ENCODE results near the gene SNX14.
"Not testable (repeated sequence)": the region's sequence is repeated elsewhere in the genome, so short reads cannot be mapped to it uniquely, and the experiment has no call there.

SNX14 gene

DNA sequence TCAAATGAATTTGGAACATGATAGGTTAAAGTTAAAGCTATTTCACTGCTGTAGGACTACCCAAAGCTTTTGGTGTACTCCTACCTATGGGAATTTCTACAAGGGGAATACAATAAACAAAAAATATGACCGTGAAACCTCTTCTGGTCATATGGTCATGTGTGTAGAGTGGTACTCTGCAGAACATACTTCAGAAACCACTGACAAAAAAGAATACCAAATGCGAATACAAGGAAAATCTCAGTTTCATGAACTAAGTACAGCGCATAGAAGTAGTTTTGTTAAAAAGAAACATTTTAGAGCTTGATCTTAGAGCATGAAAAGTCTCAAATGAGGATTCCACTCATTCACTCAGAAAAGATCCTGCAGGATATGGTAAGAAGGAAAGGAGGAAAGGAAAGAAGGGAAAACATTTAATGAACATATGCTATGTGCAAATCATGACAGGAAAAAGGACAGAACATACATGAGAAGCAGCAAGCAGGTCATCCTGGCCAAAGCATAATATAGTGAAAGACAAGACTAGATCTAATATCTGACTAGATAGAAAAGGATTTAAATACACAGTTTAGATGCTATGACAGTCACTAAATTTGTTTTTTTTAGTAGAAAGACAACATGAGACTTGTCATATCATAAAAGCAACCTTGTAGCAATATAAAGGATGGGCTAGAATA lies 36.5 kb downstream of the SNX14 start:
- Histone ChIP-seq H3K4me3 (ENCODE audit: control insufficient read depth in 1 of 7, extremely low read depth in 1 of 7, insufficient read depth in 4 of 7, low read depth in 2 of 7, low read length in 6 of 7) (no peak overlapping the region), H3K27ac (ENCODE audit: insufficient read depth in 1 of 2, low read depth in 1 of 2, low read length in 2 of 2, poor library complexity in 1 of 2, severe bottlenecking in 2 of 2) (no peak overlapping the region), H3K27me3 (replicated peaks in 2 of 5; ENCODE audit: control insufficient read depth in 4 of 5, insufficient read depth in 5 of 5, low read length in 4 of 5) (no peaks in the 10 kb centered on the region), H3K4me1 (ENCODE audit: control extremely low read depth in 1 of 4, control insufficient read depth in 4 of 4, insufficient read depth in 4 of 4, low read length in 3 of 4) (no peaks in the 10 kb centered on the region), H3K9me3 (ENCODE audit: control extremely low read depth in 1 of 5, control insufficient read depth in 4 of 5, insufficient read depth in 2 of 5, low read depth in 1 of 5, low read length in 4 of 5) (no peaks in the 10 kb centered on the region), H3K36me3 (ENCODE audit: control insufficient read depth in 4 of 4, insufficient read depth in 4 of 4, low read length in 3 of 4) (peaks cover 8 to 23% (median 13%) of the 10 kb centered on the region in 4 experiments)
- no peak for DNase-seq
- no CpG with 5 or more reads among the region's 3 CpGs for WGBS (ENCODE audit: insufficient coverage)
- CTCF ChIA-PET = no interaction called here
- POLR2A ChIA-PET = no interaction called here

DNA sequence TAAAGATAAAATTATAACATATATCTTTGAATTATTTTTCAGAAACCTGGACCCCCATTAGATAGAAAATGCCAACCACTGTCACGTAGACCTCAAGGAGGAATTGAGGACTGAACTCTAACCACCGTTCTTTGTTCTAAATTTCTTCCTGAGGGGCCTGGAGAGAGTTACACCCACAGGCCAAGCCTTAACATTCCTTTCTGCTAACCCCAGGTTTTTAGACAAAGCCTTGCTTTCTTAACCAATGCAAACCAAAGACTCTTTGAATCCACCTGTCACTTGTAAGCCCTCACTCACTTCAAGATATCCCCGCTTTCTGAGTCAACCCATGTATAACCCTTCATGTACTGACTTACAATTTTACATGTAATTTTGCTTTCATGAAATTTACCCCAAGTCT lies 41.0 kb downstream of the SNX14 start:
- Histone ChIP-seq H3K36me3 (ENCODE audit: control insufficient read depth in 4 of 4, insufficient read depth in 4 of 4, low read length in 3 of 4) (peaks cover 17 to 26% (median 22%) of the 10 kb centered on the region in 4 experiments), H3K9me3 (ENCODE audit: control extremely low read depth in 1 of 5, control insufficient read depth in 4 of 5, insufficient read depth in 2 of 5, low read depth in 1 of 5, low read length in 4 of 5) (peaks cover 0 to 3% (median 0%) of the 10 kb centered on the region in 5 experiments), H3K27me3 (replicated peaks in 2 of 5; ENCODE audit: control insufficient read depth in 4 of 5, insufficient read depth in 5 of 5, low read length in 4 of 5) (no peaks in the 10 kb centered on the region), H3K4me1 (ENCODE audit: control extremely low read depth in 1 of 4, control insufficient read depth in 4 of 4, insufficient read depth in 4 of 4, low read length in 3 of 4) (no peaks in the 10 kb centered on the region), H3K27ac (ENCODE audit: insufficient read depth in 1 of 2, low read depth in 1 of 2, low read length in 2 of 2, poor library complexity in 1 of 2, severe bottlenecking in 2 of 2) (no peak overlapping the region), H3K4me3 (ENCODE audit: control insufficient read depth in 1 of 7, extremely low read depth in 1 of 7, insufficient read depth in 4 of 7, low read depth in 2 of 7, low read length in 6 of 7) (no peak overlapping the region)
- ChIA-PET POLR2A (no interaction called here), CTCF (no interaction called here)
- WGBS (ENCODE audit: insufficient coverage) = 92% methylated on average over 3 of the region's 3 CpGs
- no peak for DNase-seq

DNA sequence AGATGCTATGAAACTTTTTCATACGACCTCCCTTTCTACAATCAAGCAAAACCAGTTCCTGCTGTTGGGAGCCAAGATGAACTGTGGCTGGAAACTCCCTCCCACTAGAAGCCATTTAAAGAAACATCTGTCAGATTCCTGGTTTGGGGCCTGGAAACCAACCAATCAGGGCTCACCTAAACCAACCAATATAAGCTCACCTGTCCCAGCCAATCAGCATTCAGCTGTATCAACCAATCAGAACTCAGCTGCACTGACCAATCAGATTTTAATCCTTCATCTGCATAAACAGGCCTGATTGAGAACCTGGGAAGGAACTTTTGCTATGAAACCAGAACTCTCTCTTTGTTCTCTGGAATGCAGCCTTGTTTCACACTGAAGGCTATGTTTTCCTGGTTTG lies 42.4 kb downstream of the SNX14 start:
- no peaks in the 10 kb centered on the region for H3K27me3 ChIP-seq (replicated peaks in 2 of 5; ENCODE audit: control insufficient read depth in 4 of 5, insufficient read depth in 5 of 5, low read length in 4 of 5)
- CTCF ChIA-PET = no interaction called here
- no peak overlapping the region for H3K27ac ChIP-seq (ENCODE audit: insufficient read depth in 1 of 2, low read depth in 1 of 2, low read length in 2 of 2, poor library complexity in 1 of 2, severe bottlenecking in 2 of 2)
- H3K36me3 ChIP-seq (ENCODE audit: control insufficient read depth in 4 of 4, insufficient read depth in 4 of 4, low read length in 3 of 4) = peaks cover 17 to 30% (median 24%) of the 10 kb centered on the region in 4 experiments
- peaks cover 0 to 3% (median 0%) of the 10 kb centered on the region in 5 experiments for H3K9me3 ChIP-seq (ENCODE audit: control extremely low read depth in 1 of 5, control insufficient read depth in 4 of 5, insufficient read depth in 2 of 5, low read depth in 1 of 5, low read length in 4 of 5)
- no peak overlapping the region for H3K4me3 ChIP-seq (ENCODE audit: control insufficient read depth in 1 of 7, extremely low read depth in 1 of 7, insufficient read depth in 4 of 7, low read depth in 2 of 7, low read length in 6 of 7)
- no peaks in the 10 kb centered on the region for H3K4me1 ChIP-seq (ENCODE audit: control extremely low read depth in 1 of 4, control insufficient read depth in 4 of 4, insufficient read depth in 4 of 4, low read length in 3 of 4)
- POLR2A ChIA-PET = no interaction called here
- DNase-seq = peak in 2 of 3 donors; percentile 25 to 29
- WGBS (ENCODE audit: insufficient coverage) = 100% methylated on average over 1 of the region's 1 CpG

DNA sequence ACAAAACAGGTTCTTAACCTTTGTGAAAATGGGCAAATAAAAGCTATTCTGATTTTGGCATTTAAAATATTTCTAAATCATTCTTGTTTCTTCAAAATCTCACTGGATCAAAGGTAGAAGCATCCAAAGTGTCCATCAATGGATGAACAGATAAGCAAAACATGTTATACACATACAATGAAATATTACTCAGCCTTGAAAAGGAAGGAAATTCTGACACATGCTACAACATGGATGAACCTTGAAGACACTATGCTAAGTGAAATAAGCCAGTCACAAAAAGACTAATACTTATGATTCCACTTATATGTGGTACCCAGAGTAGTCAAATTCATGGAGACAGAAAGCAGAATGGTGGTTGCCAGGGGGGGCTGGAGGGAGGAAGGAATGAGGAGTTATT lies 45.9 kb downstream of the SNX14 start:
- Histone ChIP-seq H3K27ac (ENCODE audit: insufficient read depth in 1 of 2, low read depth in 1 of 2, low read length in 2 of 2, poor library complexity in 1 of 2, severe bottlenecking in 2 of 2) (no peak overlapping the region), H3K36me3 (ENCODE audit: control insufficient read depth in 4 of 4, insufficient read depth in 4 of 4, low read length in 3 of 4) (peaks cover 9 to 38% (median 22%) of the 10 kb centered on the region in 4 experiments), H3K4me3 (ENCODE audit: control insufficient read depth in 1 of 7, extremely low read depth in 1 of 7, insufficient read depth in 4 of 7, low read depth in 2 of 7, low read length in 6 of 7) (no peak overlapping the region), H3K27me3 (replicated peaks in 2 of 5; ENCODE audit: control insufficient read depth in 4 of 5, insufficient read depth in 5 of 5, low read length in 4 of 5) (no peaks in the 10 kb centered on the region), H3K4me1 (ENCODE audit: control extremely low read depth in 1 of 4, control insufficient read depth in 4 of 4, insufficient read depth in 4 of 4, low read length in 3 of 4) (no peaks in the 10 kb centered on the region), H3K9me3 (ENCODE audit: control extremely low read depth in 1 of 5, control insufficient read depth in 4 of 5, insufficient read depth in 2 of 5, low read depth in 1 of 5, low read length in 4 of 5) (peaks cover 0 to 3% (median 0%) of the 10 kb centered on the region in 5 experiments)
- POLR2A ChIA-PET = interaction anchor here (0.7 kb wide), 1 partner anchor 146 kb away, joined by 4 read pairs; no protein-coding TSS in a partner anchor
- no peak for DNase-seq
- CTCF ChIA-PET = interaction anchor here (0.7 kb wide), 1 partner anchor 9 kb away, joined by 3 read pairs; no protein-coding TSS in a partner anchor

DNA sequence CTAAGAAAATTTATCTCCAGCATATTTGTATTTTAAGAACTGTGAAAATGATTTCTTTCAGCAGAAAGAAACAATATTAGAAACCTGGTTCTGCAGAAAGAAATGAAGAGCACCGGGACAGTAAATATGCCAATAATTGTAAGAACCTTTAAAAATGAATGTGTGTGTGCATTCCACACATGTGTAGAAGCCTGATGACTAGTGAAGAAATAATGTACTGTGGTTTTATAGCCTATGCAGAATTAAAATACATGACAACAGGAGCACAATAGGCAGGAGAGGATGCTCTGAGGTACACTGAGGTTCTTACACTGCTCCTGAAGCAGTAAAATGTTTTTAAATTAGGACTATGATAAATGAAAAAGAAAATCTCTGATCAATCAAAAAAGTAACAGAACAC lies 48.9 kb downstream of the SNX14 start:
- no peaks in the 10 kb centered on the region for H3K27me3 ChIP-seq (replicated peaks in 2 of 5; ENCODE audit: control insufficient read depth in 4 of 5, insufficient read depth in 5 of 5, low read length in 4 of 5)
- peaks cover 11 to 43% (median 23%) of the 10 kb centered on the region in 4 experiments for H3K36me3 ChIP-seq (ENCODE audit: control insufficient read depth in 4 of 4, insufficient read depth in 4 of 4, low read length in 3 of 4)
- no peaks in the 10 kb centered on the region for H3K4me1 ChIP-seq (ENCODE audit: control extremely low read depth in 1 of 4, control insufficient read depth in 4 of 4, insufficient read depth in 4 of 4, low read length in 3 of 4)
- H3K27ac ChIP-seq (ENCODE audit: insufficient read depth in 1 of 2, low read depth in 1 of 2, low read length in 2 of 2, poor library complexity in 1 of 2, severe bottlenecking in 2 of 2) = no peak overlapping the region
- POLR2A ChIA-PET = no interaction called here
- 100% methylated on average over 1 of the region's 1 CpG for whole genome bisulfite sequencing (ENCODE audit: insufficient coverage)
- CTCF ChIA-PET = no interaction called here
- no peaks in the 10 kb centered on the region for H3K9me3 ChIP-seq (ENCODE audit: control extremely low read depth in 1 of 5, control insufficient read depth in 4 of 5, insufficient read depth in 2 of 5, low read depth in 1 of 5, low read length in 4 of 5)
- no peak for DNase-seq
- no peak overlapping the region for H3K4me3 ChIP-seq (ENCODE audit: control insufficient read depth in 1 of 7, extremely low read depth in 1 of 7, insufficient read depth in 4 of 7, low read depth in 2 of 7, low read length in 6 of 7)

DNA sequence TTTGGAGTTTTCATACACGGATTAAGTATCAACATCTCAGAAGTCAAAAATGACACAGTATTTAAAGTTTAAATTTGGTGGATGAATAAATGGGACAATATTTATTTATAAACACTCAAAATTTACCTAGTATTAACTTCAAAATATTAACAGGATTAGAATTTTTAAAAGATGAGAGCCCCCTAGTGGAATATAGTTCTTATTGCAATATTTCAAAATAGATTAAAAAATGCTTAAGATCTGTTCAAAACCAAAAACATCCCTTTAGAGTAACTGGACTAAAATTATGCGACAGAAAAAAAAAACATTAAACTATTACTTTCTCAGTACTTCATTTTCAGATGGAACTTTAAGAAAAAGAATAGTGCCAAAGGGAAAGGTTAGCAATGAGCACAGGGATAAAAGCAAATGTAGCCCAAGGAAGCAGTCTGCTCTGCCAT lies 56.6 kb downstream of the SNX14 start:
- POLR2A ChIA-PET = no interaction called here
- no CpG with 5 or more reads among the region's 2 CpGs for WGBS (ENCODE audit: insufficient coverage)
- CTCF ChIA-PET = interaction anchor here (0.9 to 3.1 kb wide), 10 partner anchors 11 to 184 kb away, joined by 3 to 10 read pairs (median 5); no protein-coding TSS in a partner anchor
- Histone ChIP-seq H3K4me1 (ENCODE audit: control extremely low read depth in 1 of 4, control insufficient read depth in 4 of 4, insufficient read depth in 4 of 4, low read length in 3 of 4) (no peaks in the 10 kb centered on the region), H3K27ac (ENCODE audit: insufficient read depth in 1 of 2, low read depth in 1 of 2, low read length in 2 of 2, poor library complexity in 1 of 2, severe bottlenecking in 2 of 2) (no peak overlapping the region), H3K4me3 (ENCODE audit: control insufficient read depth in 1 of 7, extremely low read depth in 1 of 7, insufficient read depth in 4 of 7, low read depth in 2 of 7, low read length in 6 of 7) (no peak overlapping the region), H3K27me3 (replicated peaks in 2 of 5; ENCODE audit: control insufficient read depth in 4 of 5, insufficient read depth in 5 of 5, low read length in 4 of 5) (no peaks in the 10 kb centered on the region), H3K9me3 (ENCODE audit: control extremely low read depth in 1 of 5, control insufficient read depth in 4 of 5, insufficient read depth in 2 of 5, low read depth in 1 of 5, low read length in 4 of 5) (no peaks in the 10 kb centered on the region), H3K36me3 (ENCODE audit: control insufficient read depth in 4 of 4, insufficient read depth in 4 of 4, low read length in 3 of 4) (peaks cover 3 to 30% (median 25%) of the 10 kb centered on the region in 4 experiments)
- peak; percentile 9 to 21 (median 14) for DNase-seq

DNA sequence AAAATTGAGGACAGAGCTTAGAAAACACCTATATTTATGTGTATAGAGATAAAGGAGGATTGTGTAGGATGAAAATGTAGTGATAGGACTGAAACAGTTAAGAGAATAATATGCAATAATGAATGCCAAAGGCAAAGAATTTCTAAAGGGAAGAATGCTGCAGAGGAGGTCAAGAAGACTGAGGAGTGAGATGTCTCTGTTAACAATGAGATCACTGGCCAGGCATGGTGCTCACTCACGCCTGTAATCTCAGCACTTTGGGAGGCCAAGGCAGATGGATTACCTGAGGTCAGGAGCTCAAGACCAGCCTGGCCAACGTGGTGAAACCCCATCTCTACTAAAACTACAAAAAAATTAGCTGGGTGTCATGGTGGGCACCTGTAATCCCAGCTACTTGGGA lies 69.4 kb downstream of the SNX14 start:
- H3K36me3 ChIP-seq (ENCODE audit: control insufficient read depth in 4 of 4, insufficient read depth in 4 of 4, low read length in 3 of 4) = peaks cover 14 to 46% (median 24%) of the 10 kb centered on the region in 4 experiments
- CTCF ChIA-PET; H3K9me3 ChIP-seq (ENCODE audit: control extremely low read depth in 1 of 5, control insufficient read depth in 4 of 5, insufficient read depth in 2 of 5, low read depth in 1 of 5, low read length in 4 of 5); DNase-seq; POLR2A ChIA-PET; H3K4me1 ChIP-seq (ENCODE audit: control extremely low read depth in 1 of 4, control insufficient read depth in 4 of 4, insufficient read depth in 4 of 4, low read length in 3 of 4); H3K27ac ChIP-seq (ENCODE audit: insufficient read depth in 1 of 2, low read depth in 1 of 2, low read length in 2 of 2, poor library complexity in 1 of 2, severe bottlenecking in 2 of 2); H3K4me3 ChIP-seq (ENCODE audit: control insufficient read depth in 1 of 7, extremely low read depth in 1 of 7, insufficient read depth in 4 of 7, low read depth in 2 of 7, low read length in 6 of 7); H3K27me3 ChIP-seq (replicated peaks in 2 of 5; ENCODE audit: control insufficient read depth in 4 of 5, insufficient read depth in 5 of 5, low read length in 4 of 5): not testable (repeated sequence)
- 100% methylated on average over 1 of the region's 2 CpGs for WGBS (ENCODE audit: insufficient coverage)

Data from common myeloid progenitor, CD34-positive (primary cell).